Kidney (tissue), 14 donors: ENCODE data around the gene SRCIN1. TPM values are rescaled to one million over a fixed set of nuclear protein-coding genes. Genes with fewer than 3 reads are reported as not detected.

Source experiments
- DNase-seq, 5 donors: peaks; one replicate each; pipeline ENCODE4 v3.0.0-alpha.2; 2013 to 2020
- FAIRE-seq: peaks from 2 replicates; lab custom pipeline; 2012; peaks lifted over from hg19 to GRCh38; lab: Jason Lieb, UNC
- H3K27ac ChIP-seq, 2 donors: one replicate each; pipeline ENCODE4 v1.7.0; 2013; ENCODE audit warnings: low read depth in 2 of 2, low read length in 2 of 2, inconsistent platforms in 1 of 2
- H3K27me3 ChIP-seq: one replicate; pipeline ENCODE4 v1.7.1; 2013; ENCODE audit warnings: low read length, inconsistent platforms; ENCODE audit not compliant: control insufficient read depth, insufficient read depth
- H3K36me3 ChIP-seq, 3 donors: one replicate each; pipeline versions ENCODE4 v1.7.0 to v1.7.1; 2013; ENCODE audit warnings: low read length in 3 of 3, control low read depth in 1 of 3, inconsistent platforms in 1 of 3; ENCODE audit not compliant: insufficient read depth in 3 of 3, control insufficient read depth in 2 of 3
- H3K4me1 ChIP-seq, 3 donors: one replicate each; pipeline versions ENCODE4 v1.7.0 to v1.7.1; 2013; ENCODE audit warnings: low read length in 3 of 3, inconsistent platforms in 1 of 3, low read depth in 1 of 3; ENCODE audit not compliant: control insufficient read depth in 2 of 3, insufficient read depth in 2 of 3
- H3K4me3 ChIP-seq, 3 donors: one replicate each; pipeline versions ENCODE4 v1.7.0 to v1.8.1; 2013; ENCODE audit warnings: low read length in 3 of 3, control low read depth in 1 of 3, inconsistent platforms in 1 of 3
- H3K9ac ChIP-seq, 3 donors: one replicate each; pipeline versions ENCODE4 v1.7.0 to v1.7.1; 2013; ENCODE audit warnings: low read length in 3 of 3, control low read depth in 1 of 3, inconsistent platforms in 1 of 3
- H3K9me3 ChIP-seq, 3 donors: one replicate each; pipeline versions ENCODE4 v1.7.0 to v1.7.1; 2013; ENCODE audit warnings: low read length in 3 of 3, control low read depth in 1 of 3, inconsistent platforms in 1 of 3; ENCODE audit not compliant: control insufficient read depth in 2 of 3, insufficient read depth in 1 of 3
- CTCF ChIP-seq: IDR thresholded peaks from 3 replicates; pipeline ENCODE4 v1.5.1; 2012; ENCODE audit warnings: mild to moderate bottlenecking, moderate library complexity, borderline replicate concordance; ENCODE audit not compliant: insufficient read depth; ENCODE audit errors: extremely low read depth
- intact Hi-C: fragments of 100-400 bp; cut with DNase I; formaldehyde crosslinking; loops from one replicate; pipeline ENCODE4 v1.11.1; 2022
- polyA plus RNA-seq: library from polyadenylated mRNA; stranded (reverse); fragments of 350-450 nt; fragmentation: Illumina TruSeq; extraction: RNeasy Lipid Tissue Mini Kit (QIAGEN cat#74804); gene quantifications from one replicate; pipeline ENCODE4 v1.2.3, GENCODE V29; 2014; ENCODE audit warnings: low read depth, low replicate concordance; ENCODE audit not compliant: insufficient read depth
- total RNA-seq: library from RNA; stranded (reverse); fragmentation: NEBNext Ultra II Directional; extraction: Animal tissue kit (Norgen Biotek cat#: 25700); gene quantifications from one replicate; pipeline ENCODE4 v1.2.1, GENCODE V29; 2021
- donor health status: control.
- donor health status: control.
- donor health status: control.
- donor health status: control.
- donor health status: control.
- donor health status: DM: yes; HTN: yes; CAD: no.
- donor health status: Normal renal cell carcinoma (clear cell type).

The SRCIN1 gene
- total and polyA plus RNA-seq, 2 donors from 2014 or later: 0.34 to 6.1 TPM

- H3K4me3 ChIP-seq: no peak overlapping the region
- H3K27ac ChIP-seq: no peak overlapping the region
- no peak overlapping the region for H3K9ac ChIP-seq
- intact Hi-C loops: no loop called here
- DNase-seq (no peak), FAIRE-seq (no peak)
- H3K9me3 ChIP-seq: no peaks in the 10 kb centered on the region
- H3K27me3 ChIP-seq: no peaks in the 10 kb centered on the region
- no peaks in the 10 kb centered on the region for H3K36me3 ChIP-seq
- TF ChIP-seq CTCF: no peak
- peaks cover 0 to 16% (median 0%) of the 10 kb centered on the region in 3 donors for H3K4me1 ChIP-seq
Observed at GRCh38 chr17:38554430-38555350, 51.1 kb downstream of the SRCIN1 start.

GRCh38 chr17:38552343-38552742, 53.4 kb downstream of the SRCIN1 start:
- FAIRE-seq (no peak), DNase-seq (no peak)
- Histone ChIP-seq H3K27me3 (no peaks in the 10 kb centered on the region), H3K9ac (no peak overlapping the region), H3K9me3 (no peaks in the 10 kb centered on the region), H3K27ac (no peak overlapping the region), H3K36me3 (no peaks in the 10 kb centered on the region), H3K4me3 (no peak overlapping the region), H3K4me1 (peaks cover 0 to 2% (median 0%) of the 10 kb centered on the region in 3 donors)
- intact Hi-C loops: no loop called here
- no peak for TF ChIP-seq CTCF

- Histone ChIP-seq H3K9ac (no peak overlapping the region), H3K27ac (no peak overlapping the region), H3K4me1 (no peaks in the 10 kb centered on the region), H3K9me3 (no peaks in the 10 kb centered on the region), H3K36me3 (no peaks in the 10 kb centered on the region), H3K4me3 (no peak overlapping the region), H3K27me3 (no peaks in the 10 kb centered on the region)
- FAIRE-seq: no peak
- no peak for DNase-seq
- intact Hi-C loops: no loop called here
- no peak for TF ChIP-seq CTCF
Observed at GRCh38 chr17:38551121-38551520, 54.6 kb downstream of the SRCIN1 start.
